GM12875 (cell line): ENCODE measurements around the gene TMEM132A.
"Not testable (repeated sequence)": the region's sequence is repeated elsewhere in the genome, so short reads cannot be mapped to it uniquely, and the experiment has no call there.

Source experiments
- H3K4me3 ChIP-seq: one replicate; pipeline ENCODE4 v1.5.1; 2011; ENCODE audit warnings: low read depth, low read length, control low read depth
- CTCF ChIP-seq: IDR thresholded peaks from 2 replicates; pipeline ENCODE4 v1.5.1; 2011; ENCODE audit warnings: low read depth, mild to moderate bottlenecking, control low read depth, inconsistent platforms, low read length, moderate library complexity, borderline replicate concordance; ENCODE audit not compliant: insufficient read depth

TMEM132A gene

GRCh38 chr11:60973699-60974098 is 49.4 kb downstream of the TMEM132A start:
- no peak for TF ChIP-seq CTCF
- H3K4me3 ChIP-seq, result no peak overlapping the region

DNA sequence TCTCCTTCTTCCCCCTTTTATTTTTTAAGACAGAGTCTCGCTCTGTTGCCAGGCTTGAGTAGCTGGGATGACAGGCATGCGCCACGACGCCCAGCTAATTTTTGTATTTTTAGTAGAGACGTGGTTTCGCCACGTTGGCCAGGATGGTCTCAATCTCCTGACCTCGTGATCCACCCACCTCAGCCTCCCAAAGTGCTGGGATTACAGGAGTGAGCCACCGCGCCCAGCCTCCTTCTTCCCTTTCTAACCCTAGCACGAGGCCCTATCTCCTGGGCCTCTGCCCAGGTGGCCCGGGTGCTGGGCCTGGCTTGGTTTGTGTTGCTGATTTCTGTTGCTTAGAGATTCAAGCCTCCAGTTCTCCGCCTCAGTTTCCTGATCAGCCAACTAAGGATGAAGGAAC is 50.1 kb downstream of the TMEM132A start:
- H3K4me3 ChIP-seq, result not testable (repeated sequence)

- no peak for TF ChIP-seq CTCF
- no peak overlapping the region for H3K4me3 ChIP-seq
Measured at GRCh38 chr11:60974726-60975125, 50.5 kb downstream of the TMEM132A start.

- TF ChIP-seq CTCF, result no peak
- no peak overlapping the region for H3K4me3 ChIP-seq
Measured at GRCh38 chr11:60977224-60977623, 53.0 kb downstream of the TMEM132A start.

DNA sequence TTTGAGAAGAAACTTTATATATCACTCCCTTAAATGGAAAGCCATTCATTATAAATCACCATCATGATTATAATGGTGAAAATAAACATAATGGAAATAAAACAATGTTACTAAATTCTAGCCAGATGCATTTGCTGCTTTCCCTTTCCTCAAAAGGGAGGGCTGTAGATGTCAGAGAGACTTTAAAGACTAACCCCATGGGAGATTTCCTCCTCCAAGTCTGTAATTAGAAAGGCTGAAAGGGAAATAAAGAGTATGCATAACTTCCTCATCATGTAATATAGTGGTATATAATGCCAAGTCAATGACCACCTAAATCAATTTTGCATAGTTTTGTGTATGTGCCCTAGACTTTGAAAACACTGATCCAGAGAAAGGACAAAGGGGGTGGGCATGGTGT is 53.6 kb downstream of the TMEM132A start:
- H3K4me3 ChIP-seq, result no peak overlapping the region
- TF ChIP-seq CTCF, result no peak

DNA sequence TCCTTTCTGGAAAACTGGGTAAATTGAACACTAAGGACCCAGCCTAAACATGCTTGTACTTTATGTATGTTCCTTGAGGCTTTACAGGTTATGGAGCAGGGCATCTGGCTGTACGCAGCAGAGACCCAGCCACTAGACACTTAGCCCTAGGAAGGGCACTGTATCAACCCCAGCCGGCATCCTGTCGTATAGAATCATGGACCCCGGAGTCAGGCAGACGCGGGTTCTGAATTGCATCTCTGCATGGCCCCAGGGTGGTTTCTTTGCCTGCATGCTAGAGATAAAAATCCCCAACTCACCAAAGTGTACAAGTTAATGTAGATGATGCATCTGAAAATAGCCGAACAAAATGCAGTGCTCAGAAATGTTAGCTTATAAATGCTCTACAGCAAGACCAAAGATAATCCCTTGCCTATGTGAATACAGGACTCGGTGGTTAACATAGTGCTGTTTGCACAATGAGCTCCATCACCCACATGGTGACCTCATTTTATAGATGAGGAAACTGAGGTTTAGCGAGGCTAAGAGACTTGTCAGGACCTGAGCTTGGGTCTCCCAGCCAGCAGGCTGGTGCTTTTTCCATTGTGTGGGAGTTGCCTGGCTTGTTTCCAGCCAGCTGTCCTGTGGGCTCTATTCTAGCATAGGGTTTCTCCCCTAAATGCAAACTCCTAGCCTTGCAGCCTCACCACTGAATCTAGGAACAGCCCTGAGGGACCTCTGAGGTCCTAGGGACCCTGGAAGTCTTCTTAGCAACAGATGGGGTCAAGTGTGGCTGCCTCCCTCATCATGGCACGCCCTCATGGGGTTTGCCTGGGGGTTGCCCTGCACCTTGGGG is 54.5 kb downstream of the TMEM132A start:
- TF ChIP-seq CTCF, result no peak
- no peak overlapping the region for H3K4me3 ChIP-seq

- no peak overlapping the region for H3K4me3 ChIP-seq
Measured at GRCh38 chr11:60981515-60981914, 57.3 kb downstream of the TMEM132A start.

More at GRCh38 chr11:60981515-60981914, 57.3 kb downstream of the TMEM132A start:
- no peak for TF ChIP-seq CTCF
